Caco-2 (cell line): ENCODE data around the gene SPECC1L. TPM values are rescaled to one million over a fixed set of nuclear protein-coding genes. Genes with fewer than 3 reads are reported as not detected.
A peak's percentile ranks its signal among the peaks of the same experiment; 100 is the strongest.

Experiments
- BruUV-seq: library from RNA; stranded (reverse); fragments of 400-500 nt; replicated peaks from 2 replicates; lab custom pipeline; 2021; lab: Mats Ljungman, UMichigan
- CTCF ChIA-PET: fragments of 300-600 bp; sonication (Branson Sonifier 250); formaldehyde crosslinking; loops from one replicate; lab custom pipeline; 2022; ENCODE audit warnings: antibody characterized with exemption; lab: Charles Lee
- POLR2A ChIA-PET: fragments of 300-600 bp; sonication (Branson Sonifier 250); formaldehyde crosslinking; loops from one replicate; lab custom pipeline; 2022; ENCODE audit warnings: antibody characterized with exemption; lab: Charles Lee
- DNase-seq, 2 experiments: peaks; one replicate each; pipeline versions ENCODE4 v3.0.0 to v3.0.0-alpha.2; 2020 to 2022
- H3K27me3 ChIP-seq: replicated peaks from 2 replicates; pipeline ENCODE4 v1.6.0; 2011; ENCODE audit warnings: low read length; ENCODE audit not compliant: control insufficient read depth, insufficient read depth
- H3K36me3 ChIP-seq: 2 replicates; pipeline ENCODE4 v1.5.1; 2011; ENCODE audit warnings: low read length; ENCODE audit not compliant: control insufficient read depth, insufficient read depth
- H3K4me1 ChIP-seq: fragments of 250-450 bp; sonication (Bioruptor Pico); 2 replicates; pipeline ENCODE4 v1.5.1; 2020; ENCODE audit warnings: mild to moderate bottlenecking
- H3K4me3 ChIP-seq: 2 replicates; pipeline ENCODE4 v1.5.1; 2011; ENCODE audit warnings: low read depth, mild to moderate bottlenecking, control low read depth, low read length
- H3K9me3 ChIP-seq: fragments of 250-450 bp; sonication (Bioruptor Pico); 2 replicates; pipeline ENCODE4 v1.5.1; 2020; ENCODE audit warnings: mild to moderate bottlenecking, moderate library complexity
- H3K27ac Mint-ChIP-seq: one replicate; pipeline ENCODE4 v1.8.0; 2022; ENCODE audit warnings: mixed read lengths; ENCODE audit not compliant: unreplicated experiment
- H3K27me3 Mint-ChIP-seq: one replicate; pipeline ENCODE4 v1.8.0; 2022; ENCODE audit warnings: mixed read lengths; ENCODE audit not compliant: insufficient read depth, unreplicated experiment
- H3K36me3 Mint-ChIP-seq: one replicate; pipeline ENCODE4 v1.8.0; 2022; ENCODE audit warnings: mild to moderate bottlenecking, mixed read lengths; ENCODE audit not compliant: insufficient read depth, unreplicated experiment
- H3K4me1 Mint-ChIP-seq: one replicate; pipeline ENCODE4 v1.8.0; 2022; ENCODE audit warnings: low read depth, mixed read lengths; ENCODE audit not compliant: unreplicated experiment
- H3K4me3 Mint-ChIP-seq: one replicate; pipeline ENCODE4 v1.8.0; 2022; ENCODE audit warnings: mild to moderate bottlenecking, moderate library complexity, mixed read lengths; ENCODE audit not compliant: unreplicated experiment
- H3K9me3 Mint-ChIP-seq: one replicate; pipeline ENCODE4 v1.8.0; 2022; ENCODE audit warnings: mixed read lengths; ENCODE audit not compliant: unreplicated experiment
- CTCF ChIP-seq, 2 experiments: fragments of 200-600 bp in 1 of 2; IDR thresholded peaks; 1 replicate in 1 of 2; 2 replicates in 1 of 2; pipeline versions ENCODE4 v1.5.1 to v1.8.0; 2011 to 2022; ENCODE audit warnings: antibody characterized with exemption in 1 of 2, control low read depth in 1 of 2, inconsistent platforms in 1 of 2, low read depth in 1 of 2, low read length in 1 of 2, mild to moderate bottlenecking in 1 of 2, moderate library complexity in 1 of 2; ENCODE audit not compliant: insufficient read depth in 1 of 2, severe bottlenecking in 1 of 2, unreplicated experiment in 1 of 2
- intact Hi-C: fragments of 100-400 bp; cut with micrococcal nuclease; formaldehyde crosslinking; loops from one replicate; pipeline ENCODE4 v1.10.0; 2022; ENCODE audit not compliant: unreplicated experiment
- total RNA-seq: library from RNA; stranded (reverse); gene quantifications from 2 replicates; pipeline ENCODE4 v1.2.3, GENCODE V29; 2022

Gene SPECC1L
- total RNA-seq, 1 experiment from 2014 or later = 72.8 TPM

- no peak overlapping the region for H3K27ac Mint-ChIP-seq
- 0 out of 2 replicates have a peak, but pooled peaks cover 2% of the 10 kb centered on the region for H3K36me3 ChIP-seq
- TF ChIP-seq CTCF (IDR thresholded peaks at IDR 0.05; ENCODE audit: insufficient read depth in 1 of 2, low read depth in 1 of 2, low read length in 1 of 2, severe bottlenecking in 1 of 2, unreplicated experiment in 1 of 2) = no peak
Observed at GRCh38 chr22:24404561-24405275, 134.1 kb downstream of the SPECC1L start.

GRCh38 chr22:24405631-24406321 lies 135.1 kb downstream of the SPECC1L start:
- Histone ChIP-seq H3K4me3 (no peak overlapping the region), H3K9me3 (no peaks in the 10 kb centered on the region), H3K4me1 (no peaks in the 10 kb centered on the region), H3K27me3 (no peaks in the 10 kb centered on the region), H3K36me3 (0 out of 2 replicates have a peak, but pooled peaks cover 2% of the 10 kb centered on the region)
- TF ChIP-seq CTCF (IDR thresholded peaks at IDR 0.05; ENCODE audit: insufficient read depth in 1 of 2, low read depth in 1 of 2, low read length in 1 of 2, severe bottlenecking in 1 of 2, unreplicated experiment in 1 of 2) = no peak
- DNase-seq = no peak
- BruUV-seq = no TSS peak
- peaks cover 2% of the 10 kb centered on the region for H3K4me1 Mint-ChIP-seq
- POLR2A ChIA-PET = no interaction called here
- no peaks in the 10 kb centered on the region for H3K9me3 Mint-ChIP-seq
- H3K27ac Mint-ChIP-seq = no peak overlapping the region
- intact Hi-C loops = no loop called here
- H3K27me3 Mint-ChIP-seq = no peaks in the 10 kb centered on the region
- H3K36me3 Mint-ChIP-seq = peaks cover 73% of the 10 kb centered on the region
- CTCF ChIA-PET = no interaction called here
- no peak overlapping the region for H3K4me3 Mint-ChIP-seq

More at GRCh38 chr22:24404561-24405275, 134.1 kb downstream of the SPECC1L start:
- H3K36me3 Mint-ChIP-seq = peaks cover 67% of the 10 kb centered on the region
- H3K4me3 Mint-ChIP-seq = no peak overlapping the region
- no peaks in the 10 kb centered on the region for H3K4me1 ChIP-seq
- POLR2A ChIA-PET = no interaction called here
- H3K9me3 ChIP-seq = no peaks in the 10 kb centered on the region
- CTCF ChIA-PET = no interaction called here
- DNase-seq = no peak
- H3K27me3 Mint-ChIP-seq = no peaks in the 10 kb centered on the region
- H3K9me3 Mint-ChIP-seq = no peaks in the 10 kb centered on the region
- peaks cover 11% of the 10 kb centered on the region for H3K4me1 Mint-ChIP-seq
- BruUV-seq = no TSS peak
- no peaks in the 10 kb centered on the region for H3K27me3 ChIP-seq
- intact Hi-C loops = no loop called here
- H3K4me3 ChIP-seq = no peak overlapping the region

GRCh38 chr22:24406322-24407277 lies 136.0 kb downstream of the SPECC1L start:
- H3K4me1 ChIP-seq = no peaks in the 10 kb centered on the region
- ChIA-PET CTCF (no interaction called here), POLR2A (no interaction called here)
- H3K9me3 Mint-ChIP-seq = no peaks in the 10 kb centered on the region
- BruUV-seq = no TSS peak
- no peak for TF ChIP-seq CTCF (IDR thresholded peaks at IDR 0.05; ENCODE audit: insufficient read depth in 1 of 2, low read depth in 1 of 2, low read length in 1 of 2, severe bottlenecking in 1 of 2, unreplicated experiment in 1 of 2)
- H3K4me1 Mint-ChIP-seq = no peaks in the 10 kb centered on the region
- no peak for DNase-seq
- H3K27me3 ChIP-seq = no peaks in the 10 kb centered on the region
- H3K36me3 Mint-ChIP-seq = peaks cover 65% of the 10 kb centered on the region
- H3K27me3 Mint-ChIP-seq = no peaks in the 10 kb centered on the region
- H3K4me3 ChIP-seq = no peak overlapping the region
- H3K4me3 Mint-ChIP-seq = no peak overlapping the region
- H3K9me3 ChIP-seq = no peaks in the 10 kb centered on the region
- peak overlapping the region; percentile 42 for H3K27ac Mint-ChIP-seq
- intact Hi-C loops = no loop called here
- H3K36me3 ChIP-seq = 0 out of 2 replicates have a peak, but pooled peaks cover 2% of the 10 kb centered on the region
